Mesenteric fat pad (tissue), 1 donor: Measurements from ENCODE around the gene ASTN2. TPM values are rescaled to one million over a fixed set of nuclear protein-coding genes. Genes with fewer than 3 reads are reported as not detected.
"Not testable (repeated sequence)": the region's sequence is repeated elsewhere in the genome, so short reads cannot be mapped to it uniquely, and the experiment has no call there.

Source experiments
- DNase-seq: peaks from one replicate; pipeline ENCODE4 v3.0.0-alpha.2; 2020; ENCODE audit warnings: low spot score
- total RNA-seq: library from RNA; stranded (reverse); fragmentation: NEBNext Ultra II Directional; extraction: Animal tissue kit (Norgen Biotek cat#: 25700); gene quantifications from one replicate; pipeline ENCODE4 v1.2.1, GENCODE V29; 2021
- donor health status: DM: yes; HTN: yes; CAD: no.

ASTN2 gene
- total RNA-seq, 1 donor from 2014 or later, result 3.1 TPM

GRCh38 chr9:116716438-116716837 lies 698.4 kb downstream of the ASTN2 start:
- no peak for DNase-seq

- DNase-seq, result no peak
These were observed 699.1 kb downstream of the ASTN2 start for GRCh38 chr9:116715751-116716150.

- no peak for DNase-seq
These were observed 701.6 kb downstream of the ASTN2 start for GRCh38 chr9:116713271-116713670.

GRCh38 chr9:116712781-116713180 lies 702.1 kb downstream of the ASTN2 start:
- no peak for DNase-seq

GRCh38 chr9:116706310-116707290 lies 708.3 kb downstream of the ASTN2 start:
- no peak for DNase-seq

- DNase-seq, result no peak
These were observed 709.3 kb downstream of the ASTN2 start for GRCh38 chr9:116705531-116705930.

GRCh38 chr9:116704470-116704869 lies 710.4 kb downstream of the ASTN2 start:
- DNase-seq, result no peak

- DNase-seq, result no peak
These were observed 711.2 kb downstream of the ASTN2 start for GRCh38 chr9:116703634-116704033.

- no peak for DNase-seq
These were observed 712.8 kb downstream of the ASTN2 start for GRCh38 chr9:116701940-116702642.

- DNase-seq, result no peak
These were observed 713.7 kb downstream of the ASTN2 start for GRCh38 chr9:116700882-116701865.

GRCh38 chr9:116700279-116700678 lies 714.6 kb downstream of the ASTN2 start:
- DNase-seq, result no peak

GRCh38 chr9:116697887-116698286 lies 717.0 kb downstream of the ASTN2 start:
- DNase-seq, result no peak

GRCh38 chr9:116697362-116697761 lies 717.5 kb downstream of the ASTN2 start:
- no peak for DNase-seq

GRCh38 chr9:116695438-116695837 lies 719.4 kb downstream of the ASTN2 start:
- DNase-seq, result no peak

- no peak for DNase-seq
These were observed 720.0 kb downstream of the ASTN2 start for GRCh38 chr9:116694785-116695291.

- no peak for DNase-seq
These were observed 721.6 kb downstream of the ASTN2 start for GRCh38 chr9:116693233-116693731.

GRCh38 chr9:116692616-116693015 lies 722.2 kb downstream of the ASTN2 start:
- DNase-seq, result no peak

- no peak for DNase-seq
These were observed 723.2 kb downstream of the ASTN2 start for GRCh38 chr9:116691607-116692006.

- DNase-seq, result not testable (repeated sequence)
These were observed 724.1 kb downstream of the ASTN2 start for GRCh38 chr9:116690805-116691204.

- DNase-seq, result no peak
These were observed 725.3 kb downstream of the ASTN2 start for GRCh38 chr9:116689486-116690032.
